DND-41 (cell line): Measurements from ENCODE around the gene ZNF138.

ENCODE experiments used
- ATAC-seq: fragments of 200-7000 bp; cut with Tn5 transposase; 3 replicates; pipeline ENCODE4 v1.9.1; 2021; ENCODE audit warnings: low read depth; ENCODE audit not compliant: insufficient read depth
- DNase-seq: peaks from one replicate; pipeline ENCODE4 v3.0.0-alpha.2; 2020
- H2AFZ ChIP-seq: 2 replicates; pipeline ENCODE4 v1.6.0; 2012; ENCODE audit warnings: low read depth, low read length
- H3K27ac ChIP-seq: 2 replicates; pipeline ENCODE4 v1.5.1; 2012; ENCODE audit warnings: low read length, inconsistent platforms
- H3K27me3 ChIP-seq: fragments of 200-600 bp; sonication (generic); 2 replicates; pipeline ENCODE4 v1.6.0; 2012; ENCODE audit warnings: low read length, mild to moderate bottlenecking, inconsistent platforms; ENCODE audit not compliant: insufficient read depth, poor library complexity
- H3K36me3 ChIP-seq: 2 replicates; pipeline ENCODE4 v1.5.1; 2012; ENCODE audit warnings: low read length, inconsistent platforms; ENCODE audit not compliant: insufficient read depth
- H3K4me1 ChIP-seq: 2 replicates; pipeline ENCODE4 v1.5.1; 2012; ENCODE audit warnings: mild to moderate bottlenecking, low read length; ENCODE audit not compliant: insufficient read depth
- H3K4me2 ChIP-seq: 2 replicates; pipeline ENCODE4 v1.6.0; 2012; ENCODE audit warnings: mild to moderate bottlenecking, moderate library complexity, low read length, inconsistent platforms; ENCODE audit not compliant: insufficient read depth
- H3K4me3 ChIP-seq, 2 experiments: fragments of 200-600 bp in 1 of 2; shearing (Covaris generic) in 1 of 2; 2 replicates each; pipeline ENCODE4 v1.5.1; 2012 to 2016; ENCODE audit warnings: inconsistent platforms in 2 of 2, low read length in 2 of 2, mild to moderate bottlenecking in 2 of 2, low read depth in 1 of 2, moderate library complexity in 1 of 2
- H3K79me2 ChIP-seq: 2 replicates; pipeline ENCODE4 v1.6.0; 2012; ENCODE audit warnings: low read length, inconsistent platforms; ENCODE audit not compliant: insufficient read depth
- H3K9ac ChIP-seq: 2 replicates; pipeline ENCODE4 v1.6.0; 2012; ENCODE audit warnings: low read depth, mild to moderate bottlenecking, inconsistent platforms, low read length, moderate library complexity
- H3K9me3 ChIP-seq: 2 replicates; pipeline ENCODE4 v1.5.1; 2012; ENCODE audit warnings: low read length, moderate library complexity, mild to moderate bottlenecking, inconsistent platforms; ENCODE audit not compliant: insufficient read depth, severe bottlenecking
- H4K20me1 ChIP-seq: 2 replicates; pipeline ENCODE4 v1.6.0; 2012; ENCODE audit warnings: low read length; ENCODE audit not compliant: insufficient read depth
- CTCF ChIP-seq: IDR thresholded peaks from 2 replicates; pipeline ENCODE4 v1.5.1; 2012; ENCODE audit warnings: borderline replicate concordance, low read length, moderate library complexity, mild to moderate bottlenecking; ENCODE audit not compliant: poor library complexity, severe bottlenecking; ENCODE audit errors: extremely low read depth
- EZH2 ChIP-seq: IDR thresholded peaks from 3 replicates; pipeline ENCODE4 v1.6.1; 2012; ENCODE audit warnings: borderline replicate concordance, low read depth, mild to moderate bottlenecking, moderate library complexity, low read length, inconsistent platforms; ENCODE audit not compliant: severe bottlenecking

ZNF138 gene

GRCh38 chr7:64876792-64877713 is 82.8 kb downstream of the ZNF138 start:
- Histone ChIP-seq H3K4me2 (no peak overlapping the region), H3K9me3 (peaks cover 62% of the 10 kb centered on the region), H4K20me1 (no peaks in the 10 kb centered on the region), H3K79me2 (no peaks in the 10 kb centered on the region), H3K4me1 (peaks cover 6% of the 10 kb centered on the region; the same call in 1 of the 2 replicates), H3K27ac (no peak overlapping the region), H3K9ac (no peak overlapping the region), H3K27me3 (no peaks in the 10 kb centered on the region), H2AFZ (no peak overlapping the region), H3K4me3 (no peak overlapping the region), H3K36me3 (no peaks in the 10 kb centered on the region)
- ATAC-seq (no peak), DNase-seq (peak; percentile 1)
- TF ChIP-seq CTCF (no peak), EZH2 (no peak)

- TF ChIP-seq EZH2 (no peak), CTCF (no peak)
- ATAC-seq (no peak), DNase-seq (peak; percentile 1)
- no peaks in the 10 kb centered on the region for H4K20me1 ChIP-seq
- no peaks in the 10 kb centered on the region for H3K36me3 ChIP-seq
- peaks cover 6% of the 10 kb centered on the region; the same call in 1 of the 2 replicates for H3K4me1 ChIP-seq
- peaks cover 68% of the 10 kb centered on the region for H3K9me3 ChIP-seq
- H3K27me3 ChIP-seq, result no peaks in the 10 kb centered on the region
- H3K79me2 ChIP-seq, result no peaks in the 10 kb centered on the region
- H3K4me3 ChIP-seq, result no peak overlapping the region
- H3K9ac ChIP-seq, result no peak overlapping the region
- no peak overlapping the region for H3K4me2 ChIP-seq
- no peak overlapping the region for H3K27ac ChIP-seq
- H2AFZ ChIP-seq, result no peak overlapping the region
Measured at GRCh38 chr7:64877714-64878610, 83.7 kb downstream of the ZNF138 start.

- Histone ChIP-seq H3K36me3 (no peaks in the 10 kb centered on the region), H3K4me1 (peaks cover 6% of the 10 kb centered on the region; the same call in 1 of the 2 replicates), H3K4me2 (no peak overlapping the region), H3K9me3 (peaks cover 75% of the 10 kb centered on the region), H3K9ac (no peak overlapping the region), H3K27ac (no peak overlapping the region), H3K27me3 (no peaks in the 10 kb centered on the region), H2AFZ (no peak overlapping the region), H3K4me3 (no peak overlapping the region), H3K79me2 (no peaks in the 10 kb centered on the region), H4K20me1 (no peaks in the 10 kb centered on the region)
- no peak for TF ChIP-seq EZH2
- TF ChIP-seq CTCF, result no peak
- ATAC-seq (no peak), DNase-seq (no peak)
Measured at GRCh38 chr7:64878684-64879083, 84.5 kb downstream of the ZNF138 start.
